NCI-H69 (cell line): ENCODE data around the gene OR2D3.
"Not testable (repeated sequence)": the region's sequence is repeated elsewhere in the genome, so short reads cannot be mapped to it uniquely, and the experiment has no call there.

Source experiments
- DNase-seq: peaks from one replicate; lab custom pipeline; 2025; lab: John Stamatoyannopoulos, UW

Gene OR2D3

DNA sequence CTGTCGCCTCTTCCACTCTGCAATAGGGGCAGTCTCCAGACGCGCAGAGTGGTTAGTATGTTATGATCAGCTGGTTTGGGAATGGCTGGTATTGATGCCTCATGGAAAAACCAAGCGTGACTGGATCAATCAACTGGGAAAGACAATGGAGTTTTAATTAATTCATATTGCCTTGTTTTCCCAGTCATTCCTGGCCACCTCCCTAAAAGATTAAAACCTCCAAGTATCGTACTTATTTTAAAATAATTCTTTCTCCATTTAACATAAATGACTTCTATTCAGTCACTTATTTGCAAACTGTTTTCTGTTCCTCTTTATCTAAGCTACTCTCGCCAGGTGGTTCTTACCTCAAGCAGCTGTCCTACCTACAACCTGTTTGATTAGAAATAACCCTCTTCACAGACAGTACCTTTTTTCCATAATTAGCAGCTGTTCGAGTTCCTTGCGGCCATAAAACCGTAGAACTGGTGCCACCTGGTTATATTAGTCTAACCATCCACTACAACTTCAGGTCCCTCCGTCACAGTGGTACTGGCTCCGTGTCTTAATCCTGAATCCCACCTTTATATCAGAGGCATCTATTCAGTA is 6.3 kb downstream of the OR2D3 start:
- DNase-seq, result peak; percentile 18

DNA sequence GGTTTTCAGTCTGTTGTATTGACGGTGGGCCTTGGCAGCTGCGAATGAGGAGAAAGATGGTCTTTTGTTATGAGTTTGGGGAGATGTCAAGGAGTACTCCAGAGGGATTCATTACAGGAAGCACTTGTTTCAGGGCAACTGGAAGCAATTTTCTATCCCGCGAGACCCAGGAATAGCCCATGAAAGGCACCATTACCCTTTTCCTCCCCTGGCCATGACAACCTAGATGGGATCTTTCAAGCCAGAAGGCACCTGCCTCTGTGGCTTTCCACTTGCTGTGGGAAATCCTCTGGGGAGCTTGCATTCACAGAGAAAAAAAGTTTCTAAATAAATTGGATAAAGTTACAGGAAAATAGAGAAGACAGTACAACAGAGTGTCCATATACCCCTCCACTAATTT is 8.1 kb downstream of the OR2D3 start:
- DNase-seq, result no peak

DNA sequence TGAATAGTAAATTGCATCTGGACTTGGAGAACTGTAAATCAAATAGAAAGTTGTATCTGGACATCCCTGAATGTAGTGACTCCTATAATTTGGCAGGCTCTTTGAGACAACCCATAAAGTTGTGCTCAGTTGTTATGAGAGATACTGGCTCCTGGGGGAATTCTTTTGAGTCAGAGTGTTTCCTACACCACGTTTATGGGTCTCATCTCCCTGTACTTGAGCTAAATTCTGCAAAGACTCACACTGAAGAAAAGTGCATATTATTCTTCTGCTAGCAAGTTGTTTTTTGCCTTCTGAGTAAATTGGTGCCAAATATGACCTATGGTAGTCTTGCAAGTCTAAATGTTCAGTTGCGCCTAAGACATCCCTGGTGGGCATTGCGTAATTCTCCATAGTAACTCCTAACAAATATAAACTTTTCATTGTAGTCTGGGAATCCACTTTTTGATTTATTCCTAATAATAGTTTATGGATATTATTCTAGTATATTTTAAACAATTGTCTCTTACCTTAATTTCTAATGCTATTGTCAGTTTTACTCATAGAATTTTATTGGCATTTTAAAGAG is 10.4 kb downstream of the OR2D3 start:
- no peak for DNase-seq

DNA sequence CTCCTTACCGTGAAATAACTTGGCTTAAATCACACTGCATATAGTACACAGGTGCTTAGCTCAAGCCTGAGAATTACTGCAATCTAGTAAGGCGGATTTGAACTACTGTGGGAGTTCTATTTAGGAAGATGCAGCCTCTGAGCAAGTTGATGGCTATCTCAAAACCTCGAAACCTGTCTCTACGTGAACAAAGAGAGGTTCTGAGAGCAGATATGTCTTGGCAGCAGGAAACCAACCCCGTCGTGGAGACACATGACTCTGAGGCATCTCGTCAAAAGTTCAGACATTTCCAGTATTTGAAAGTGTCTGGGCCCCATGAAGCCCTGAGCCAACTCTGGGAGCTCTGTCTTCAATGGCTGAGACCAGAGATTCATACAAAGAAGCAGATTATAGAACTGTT is 11.3 kb downstream of the OR2D3 start:
- DNase-seq, result no peak

DNA sequence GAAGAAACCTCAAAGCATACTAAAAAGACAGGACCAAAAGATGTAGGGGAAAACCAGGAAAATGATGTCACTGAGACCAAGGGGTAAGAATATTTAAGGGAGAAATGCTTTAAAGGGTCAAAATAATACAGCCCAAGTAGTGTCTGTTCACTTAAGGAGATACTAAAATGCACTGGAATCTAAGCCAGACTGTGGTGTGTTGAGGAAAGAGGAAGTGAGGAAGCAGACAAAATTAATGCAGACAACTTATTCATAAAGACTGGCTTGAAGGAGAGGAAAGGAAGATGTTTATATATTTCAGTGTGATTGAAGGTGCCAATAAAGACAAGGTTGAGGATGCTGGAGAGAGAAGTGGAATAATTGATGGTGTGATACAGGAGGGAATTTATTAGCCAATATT is 21.2 kb downstream of the OR2D3 start:
- no peak for DNase-seq

DNA sequence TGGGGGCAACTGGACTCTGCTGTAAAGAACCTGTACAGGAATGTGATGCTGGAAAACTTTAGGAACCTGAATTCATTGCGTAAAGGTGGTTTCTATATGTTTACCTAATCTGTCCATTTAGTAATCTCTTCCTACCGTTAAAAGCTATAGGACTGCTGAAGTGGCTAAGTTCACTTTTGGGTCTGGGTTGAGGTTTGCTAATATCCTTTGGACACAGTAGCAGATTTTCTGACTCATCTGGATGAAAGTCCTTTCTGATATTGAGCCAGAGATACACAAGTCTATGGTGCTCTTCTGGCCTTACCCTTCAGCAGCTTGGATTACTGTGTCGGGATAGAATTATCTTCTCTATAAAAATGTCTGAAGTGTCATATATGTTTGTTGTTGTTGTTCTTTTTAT is 22.3 kb downstream of the OR2D3 start:
- DNase-seq, result no peak

DNA sequence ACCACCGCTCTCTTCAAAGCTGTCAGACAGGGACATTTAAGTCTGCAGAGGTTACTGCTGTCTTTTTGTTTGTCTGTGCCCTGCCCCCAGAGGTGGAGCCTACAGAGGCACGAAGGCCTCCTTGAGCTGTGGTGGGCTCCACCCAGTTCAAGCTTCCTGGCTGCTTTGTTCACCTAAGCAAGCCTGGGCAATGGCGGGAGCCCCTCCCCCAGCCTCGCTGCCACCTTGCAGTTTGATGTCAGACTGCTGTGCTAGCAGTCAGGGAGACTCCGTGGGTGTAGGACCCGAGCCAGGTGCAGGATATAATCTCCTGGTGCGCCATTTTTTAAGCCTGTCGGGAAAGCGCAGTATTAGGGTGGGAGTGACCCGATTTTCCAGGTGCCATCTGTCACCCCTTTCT is 33.4 kb downstream of the OR2D3 start:
- not testable (repeated sequence) for DNase-seq

DNA sequence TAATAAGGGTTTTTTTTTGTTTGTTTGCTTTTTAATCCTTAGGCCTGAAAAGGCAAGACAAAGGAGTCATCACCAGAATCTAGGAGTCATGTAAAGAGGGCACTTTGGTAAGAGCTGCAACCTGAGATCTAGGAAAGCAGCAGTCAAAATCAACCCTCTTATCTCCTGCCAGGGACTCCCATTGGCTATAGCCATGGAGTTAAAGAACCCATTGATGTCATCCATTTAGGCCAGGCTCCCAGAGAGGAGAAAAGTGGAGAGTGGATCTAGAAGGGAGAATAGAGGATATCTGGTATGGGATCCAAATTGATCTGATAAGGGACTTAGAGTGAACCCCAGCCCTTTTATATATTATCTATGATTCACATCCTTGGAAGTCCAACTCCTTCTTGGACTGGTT is 41.3 kb downstream of the OR2D3 start:
- no peak for DNase-seq

DNA sequence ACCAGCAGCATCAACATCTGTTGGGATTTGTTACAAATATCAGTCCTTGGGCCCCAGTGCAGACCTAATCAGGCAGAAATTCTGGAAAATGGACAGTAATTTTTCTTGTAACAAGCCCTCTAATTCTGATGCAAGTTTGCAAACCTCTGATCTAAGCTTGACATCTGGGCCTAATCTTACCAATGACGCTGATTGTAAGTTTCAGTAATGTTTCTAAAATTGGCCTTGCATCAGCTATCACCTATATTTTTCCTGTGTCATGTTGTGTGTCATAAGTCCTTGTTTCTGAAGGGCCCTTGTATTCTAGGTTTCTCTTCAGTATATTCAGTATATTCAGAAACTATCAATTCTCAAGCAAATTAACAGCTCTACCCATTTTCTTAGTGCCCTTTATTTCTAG is 41.9 kb downstream of the OR2D3 start:
- DNase-seq, result no peak

DNA sequence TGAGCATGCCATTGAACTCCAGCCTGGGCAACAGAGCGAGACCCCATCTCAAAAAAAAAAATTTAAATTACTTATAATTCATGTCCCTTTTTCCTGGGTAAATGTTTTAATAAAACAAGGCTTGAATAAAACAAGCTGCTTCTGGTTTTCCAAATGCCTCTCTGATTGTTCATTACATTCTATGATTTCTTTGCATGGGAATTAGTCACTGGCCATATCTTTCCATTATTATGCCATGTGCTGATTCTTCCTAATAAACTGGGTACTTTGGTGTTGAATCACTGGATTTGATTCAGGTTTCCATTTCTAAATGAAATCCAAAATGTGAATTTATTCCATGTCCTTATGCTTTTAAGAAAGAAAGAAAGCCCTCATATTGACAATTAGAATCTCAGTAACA is 48.0 kb downstream of the OR2D3 start:
- no peak for DNase-seq

DNA sequence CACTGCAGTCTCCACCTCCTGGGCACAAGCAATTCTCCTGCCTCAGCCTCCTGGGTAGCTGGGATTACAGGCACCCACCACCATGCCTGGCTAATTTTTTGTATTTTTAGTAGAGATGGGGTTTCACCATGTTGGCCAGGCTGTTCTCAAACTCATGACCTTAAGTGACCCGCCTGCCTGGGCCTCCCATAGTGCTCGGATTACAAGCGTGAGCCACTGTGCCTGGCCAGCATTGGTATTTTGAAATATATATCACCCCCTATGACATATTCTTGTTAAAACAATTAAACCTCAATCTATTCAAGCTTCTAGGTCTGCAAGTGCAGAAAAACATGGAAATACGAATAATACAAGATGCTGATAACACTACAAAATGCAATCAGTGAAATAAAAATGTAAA is 49.1 kb downstream of the OR2D3 start:
- not testable (repeated sequence) for DNase-seq
